H1 (cell line): ENCODE measurements around the gene CX3CL1. TPM values are rescaled to one million over a fixed set of nuclear protein-coding genes. Genes with fewer than 3 reads are reported as not detected.

Experiments
- TCF12 ChIP-seq: IDR thresholded peaks from 2 replicates; pipeline ENCODE4 v1.6.1; 2011; ENCODE audit warnings: low read depth, mild to moderate bottlenecking, low read length
- polyA plus RNA-seq, 7 experiments: library from polyadenylated mRNA; depleted of rRNA in 3 of 7; stranded (reverse) in 5 of 7; unstranded in 2 of 7; fragments of >200 nt in 5 of 7; fragments of 200-250 nt in 2 of 7; gene quantifications; 1 replicate in 5 of 7; 2 replicates in 1 of 7; 4 replicates in 1 of 7; pipeline versions ENCODE4 v1.2.1 to v1.2.3, GENCODE V29; 2011 to 2013; ENCODE audit warnings: missing spikeins in 2 of 7, mixed read lengths in 2 of 7
- total RNA-seq: library from RNA; stranded (reverse); fragmentation: NEBNext Ultra II Directional; extraction: Animal tissue kit (Norgen Biotek cat#: 25700); gene quantifications from 2 replicates; pipeline ENCODE4 v1.2.1, GENCODE V29; 2021

Gene CX3CL1
- total and polyA plus RNA-seq, 2 of the 8 experiments (the other 6 are each of a cell fraction or from before 2014, with no cell fraction given): 1.4 to 3.0 TPM

DNA sequence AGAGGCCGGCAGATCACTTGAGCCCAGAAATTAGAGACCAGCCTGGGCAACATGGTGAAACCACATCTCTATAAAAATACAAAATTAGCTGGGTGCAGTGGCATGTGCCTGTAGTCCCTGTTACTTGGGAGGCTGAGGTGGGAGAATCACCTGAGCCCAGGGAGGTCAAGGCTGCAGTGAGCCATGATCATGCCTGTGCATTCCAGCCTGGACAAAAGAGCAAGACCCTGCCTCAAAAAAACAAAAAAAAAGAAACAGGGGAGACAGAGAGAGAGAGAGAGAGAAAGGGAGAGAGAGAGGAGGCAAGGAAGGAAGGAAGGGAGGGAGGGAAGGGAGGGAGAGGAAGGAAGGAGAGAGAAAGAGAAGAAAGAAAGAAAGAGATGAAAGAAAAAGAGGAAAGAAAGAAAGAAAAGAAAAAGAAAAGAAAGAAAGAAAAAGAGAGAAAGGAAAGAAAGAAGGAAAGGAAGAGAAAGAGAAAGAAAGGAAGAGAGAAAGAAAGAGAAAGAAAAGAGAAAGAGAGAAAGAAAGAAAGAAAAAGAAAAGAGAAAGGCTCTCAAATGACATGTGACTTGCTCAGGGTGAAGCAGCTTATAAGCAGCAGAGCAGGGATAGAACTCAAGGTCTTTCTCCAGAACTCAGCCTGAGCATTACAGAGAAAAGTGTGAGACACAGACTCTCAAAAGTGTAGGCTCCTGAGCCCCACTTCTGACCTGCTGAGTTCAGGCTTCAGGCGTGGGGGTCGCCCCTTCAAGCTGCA, 15.5 kb downstream of the CX3CL1 start (continued):
- no peak for TF ChIP-seq TCF12
- TF ChIP-seq, all 59 proteins: peak for 0
